GM10248 (cell line): ENCODE measurements around the gene PLOD3.

Experiments
- CTCF ChIA-PET: fragments of 300-600 bp; sonication (Branson Sonifier 250); formaldehyde crosslinking; extraction: SDS; loops from one replicate; lab custom pipeline; 2021; ENCODE audit warnings: antibody characterized with exemption; lab: Yijun Ruan, JAX
- POLR2A ChIA-PET: fragments of 350-650 bp; sonication (Branson Sonifier 250); formaldehyde crosslinking; extraction: SDS; loops from one replicate; lab custom pipeline; 2020; ENCODE audit warnings: antibody characterized with exemption; lab: Yijun Ruan, JAX
- DNase-seq: peaks from one replicate; pipeline ENCODE4 v3.0.0; 2012; ENCODE audit errors: extremely low spot score
- TF ChIP-seq, protein P1 (sequence below): IDR thresholded peaks from 2 replicates; pipeline ENCODE4 v1.5.1; 2012; ENCODE audit warnings: mild to moderate bottlenecking, low read depth; ENCODE audit errors: extremely low read depth, missing control alignments, control extremely low read depth

The PLOD3 gene

GRCh38 chr7:101243646-101244374 is 26.4 kb upstream of the PLOD3 start:
- CTCF ChIA-PET = interaction anchor here (0.5 to 5.1 kb wide), 34 partner anchors 9 to 354 kb away, joined by 3 to 68 read pairs (median 5); partner anchors contain the start of genes PLOD3, UFSP1, VGF and ZNHIT1
- peak; percentile 15 for DNase-seq
- TF ChIP-seq, protein P1, sequence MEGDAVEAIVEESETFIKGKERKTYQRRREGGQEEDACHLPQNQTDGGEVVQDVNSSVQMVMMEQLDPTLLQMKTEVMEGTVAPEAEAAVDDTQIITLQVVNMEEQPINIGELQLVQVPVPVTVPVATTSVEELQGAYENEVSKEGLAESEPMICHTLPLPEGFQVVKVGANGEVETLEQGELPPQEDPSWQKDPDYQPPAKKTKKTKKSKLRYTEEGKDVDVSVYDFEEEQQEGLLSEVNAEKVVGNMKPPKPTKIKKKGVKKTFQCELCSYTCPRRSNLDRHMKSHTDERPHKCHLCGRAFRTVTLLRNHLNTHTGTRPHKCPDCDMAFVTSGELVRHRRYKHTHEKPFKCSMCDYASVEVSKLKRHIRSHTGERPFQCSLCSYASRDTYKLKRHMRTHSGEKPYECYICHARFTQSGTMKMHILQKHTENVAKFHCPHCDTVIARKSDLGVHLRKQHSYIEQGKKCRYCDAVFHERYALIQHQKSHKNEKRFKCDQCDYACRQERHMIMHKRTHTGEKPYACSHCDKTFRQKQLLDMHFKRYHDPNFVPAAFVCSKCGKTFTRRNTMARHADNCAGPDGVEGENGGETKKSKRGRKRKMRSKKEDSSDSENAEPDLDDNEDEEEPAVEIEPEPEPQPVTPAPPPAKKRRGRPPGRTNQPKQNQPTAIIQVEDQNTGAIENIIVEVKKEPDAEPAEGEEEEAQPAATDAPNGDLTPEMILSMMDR = peak; percentile 1
- POLR2A ChIA-PET = interaction anchor here (1.0 to 1.4 kb wide), 3 partner anchors 11 to 26 kb away, joined by 3 to 6 read pairs (median 5); partner anchors contain the start of genes PLOD3 and ZNHIT1

DNA sequence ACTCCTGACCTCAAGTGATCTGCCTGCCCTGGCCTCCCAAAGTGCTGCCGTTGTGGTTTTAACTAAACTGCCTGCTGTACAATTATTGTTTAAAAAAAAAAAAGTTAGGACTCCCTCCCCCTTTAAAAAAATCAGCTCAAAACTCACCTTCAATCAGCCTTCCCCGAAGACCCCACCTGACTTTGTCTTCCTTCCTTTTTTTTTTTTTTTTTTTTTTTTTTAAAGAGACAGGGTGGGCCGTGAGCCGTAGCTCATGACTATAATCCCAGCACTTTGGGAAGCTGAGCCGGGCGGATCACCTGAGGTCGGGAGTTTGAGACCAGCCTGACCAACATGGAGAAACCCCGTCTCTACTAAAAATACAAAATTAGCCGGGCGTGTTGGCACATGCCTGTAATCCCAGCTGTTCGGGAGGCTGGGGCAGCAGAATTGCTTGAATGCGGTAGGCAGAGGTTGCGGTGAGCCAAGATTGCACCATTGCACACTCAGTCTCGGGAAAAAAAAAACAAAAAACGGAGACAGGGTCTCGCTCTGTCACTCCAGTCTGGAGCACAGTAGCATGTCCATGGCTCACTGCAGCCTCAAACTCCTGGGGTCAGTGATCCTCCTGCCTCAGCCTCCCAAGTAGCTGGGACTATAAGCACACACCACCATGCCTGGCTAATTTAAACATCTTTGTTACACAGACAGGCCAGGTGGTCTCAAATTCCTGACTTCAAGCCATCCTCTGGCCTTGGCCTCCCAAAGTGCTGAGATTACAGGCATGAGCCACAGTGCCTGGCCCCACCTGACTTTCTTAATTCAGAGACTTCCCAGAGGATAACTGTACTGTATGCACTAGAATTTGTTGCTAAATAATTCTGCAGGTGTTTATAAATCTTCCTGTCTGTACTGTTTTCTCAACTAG is 24.3 kb upstream of the PLOD3 start:
- ChIA-PET CTCF (interaction anchor here (0.8 to 5.1 kb wide), 6 partner anchors 14 to 98 kb away, joined by 3 to 68 read pairs (median 5); partner anchors contain the start of genes PLOD3 and ZNHIT1), POLR2A (interaction anchor here (0.6 kb wide), 1 partner anchor 1067 kb away, joined by 3 read pairs; no protein-coding TSS in a partner anchor)
- DNase-seq = no peak
- TF ChIP-seq, protein P1 = no peak

DNA sequence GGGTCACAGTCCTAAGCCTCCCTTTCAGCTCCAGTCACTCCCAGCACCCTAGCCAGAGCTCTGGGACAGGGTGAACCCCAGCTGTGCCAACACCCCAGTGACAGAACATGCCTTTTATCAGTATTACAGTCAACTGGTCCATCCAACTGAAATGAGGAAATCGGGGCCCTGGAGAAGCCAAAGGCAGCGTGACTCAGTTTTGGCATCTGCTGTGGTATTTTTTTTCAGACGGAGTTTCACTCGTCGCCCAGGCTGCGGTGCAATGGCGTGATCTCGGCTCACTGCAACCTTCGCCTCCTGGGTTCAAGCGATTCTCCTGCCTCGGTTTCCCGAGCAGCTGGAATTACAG is 23.6 kb upstream of the PLOD3 start:
- DNase-seq = no peak
- ChIA-PET CTCF (interaction anchor here (0.8 to 5.1 kb wide), 4 partner anchors 13 to 97 kb away, joined by 3 to 49 read pairs (median 4); partner anchors contain the start of genes PLOD3 and ZNHIT1), POLR2A (no interaction called here)
- TF ChIP-seq, protein P1 = no peak

DNA sequence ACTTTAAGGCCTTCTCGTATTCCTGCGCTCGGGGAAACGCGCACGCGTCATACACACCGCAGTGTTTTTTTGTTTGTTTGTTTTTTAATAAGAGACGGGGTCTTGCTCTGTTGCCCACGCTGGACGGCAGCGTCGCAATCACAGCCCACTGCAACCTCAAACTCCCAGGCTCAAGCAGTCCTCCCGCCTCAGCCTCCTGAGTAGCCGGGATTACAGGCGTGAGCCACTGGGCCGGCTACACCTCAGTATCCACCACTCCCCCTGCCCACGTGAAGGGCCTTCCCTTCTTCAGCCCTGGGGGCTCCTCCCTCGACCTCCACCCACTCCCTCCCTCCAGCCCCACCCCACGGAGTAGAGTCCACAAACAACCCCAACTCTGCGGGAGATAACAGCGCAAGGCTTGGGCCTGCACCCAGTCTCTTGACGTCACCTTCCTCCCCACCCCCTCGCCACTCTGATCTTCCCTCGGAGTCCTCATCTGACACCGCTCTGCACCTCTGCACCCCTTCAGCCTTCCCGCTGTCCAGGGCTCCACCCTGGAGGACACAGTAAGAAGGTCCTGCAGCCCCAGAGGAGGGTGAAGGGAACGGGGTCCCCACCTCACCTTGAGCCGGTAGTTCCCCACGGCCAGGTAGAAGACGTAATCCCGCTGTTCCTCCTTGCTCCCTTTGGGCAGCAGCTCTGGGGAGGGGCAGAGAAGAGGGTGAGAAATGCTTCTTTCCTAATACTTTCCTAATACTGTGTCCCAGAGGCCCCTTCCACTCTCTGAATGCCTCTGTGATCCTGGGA is 23.0 kb upstream of the PLOD3 start:
- TF ChIP-seq, protein P1 = no peak
- ChIA-PET CTCF (interaction anchor here (0.8 to 5.1 kb wide), 3 partner anchors 12 to 96 kb away, joined by 4 to 49 read pairs (median 4); partner anchors contain the start of genes PLOD3 and ZNHIT1), POLR2A (no interaction called here)
- no peak for DNase-seq

DNA sequence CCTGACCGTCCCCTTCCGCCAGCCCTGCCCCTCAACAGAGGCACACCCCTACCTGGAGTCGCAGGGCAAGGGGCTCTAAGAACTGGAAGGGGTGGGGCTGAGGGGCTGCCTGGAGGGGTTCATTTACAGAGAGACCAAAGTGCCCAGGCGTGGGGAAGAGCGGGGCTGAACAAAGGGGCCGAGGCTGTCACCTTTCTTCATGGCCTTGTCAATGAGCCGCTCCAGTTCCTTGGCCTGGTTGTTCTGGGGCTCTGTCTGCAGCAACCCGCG is 22.5 kb upstream of the PLOD3 start:
- DNase-seq = no peak
- TF ChIP-seq, protein P1 = no peak
- ChIA-PET CTCF (no interaction called here), POLR2A (no interaction called here)
